HG03159 (cell line): ENCODE results near the gene MCM5.
"Not testable (repeated sequence)": the region's sequence is repeated elsewhere in the genome, so short reads cannot be mapped to it uniquely, and the experiment has no call there.

Experiments used
- ATAC-seq: cut with Tn5 transposase; IDR thresholded peaks from one replicate; pipeline ENCODE4 v1.9.1; 2021; ENCODE audit warnings: mild to moderate bottlenecking, moderate library complexity; ENCODE audit not compliant: unreplicated experiment

MCM5 gene

GRCh38 chr22:35399678-35400500 lies at the start of gene MCM5:
MCM5 (plus strand) TSS chr22:35400140; CDS start chr22:35400439, 299 bp downstream.
- peak; percentile 95 for ATAC-seq

- ATAC-seq: peak; percentile 71
Measured at GRCh38 chr22:35350539-35351503, 49.1 kb upstream of the MCM5 start.

- peak; percentile 41 for ATAC-seq
Measured at GRCh38 chr22:35352214-35353111, 47.5 kb upstream of the MCM5 start.

- no peak for ATAC-seq
Measured at GRCh38 chr22:35353318-35353717, 46.6 kb upstream of the MCM5 start.

- no peak for ATAC-seq
Measured at GRCh38 chr22:35354068-35354467, 45.9 kb upstream of the MCM5 start.

GRCh38 chr22:35357883-35358621 lies 41.9 kb upstream of the MCM5 start:
- ATAC-seq: no peak

- ATAC-seq: no peak
Measured at GRCh38 chr22:35359380-35360065, 40.4 kb upstream of the MCM5 start.

GRCh38 chr22:35361001-35361558 lies 38.9 kb upstream of the MCM5 start:
- ATAC-seq: no peak

- no peak for ATAC-seq
Measured at GRCh38 chr22:35363566-35364086, 36.3 kb upstream of the MCM5 start.

GRCh38 chr22:35364230-35364629 lies 35.7 kb upstream of the MCM5 start:
- not testable (repeated sequence) for ATAC-seq

GRCh38 chr22:35367331-35367886 lies 32.5 kb upstream of the MCM5 start:
- no peak for ATAC-seq

GRCh38 chr22:35368386-35368785 lies 31.6 kb upstream of the MCM5 start:
- ATAC-seq: no peak

GRCh38 chr22:35369996-35370395 lies 29.9 kb upstream of the MCM5 start:
- ATAC-seq: no peak

GRCh38 chr22:35373781-35374180 lies 26.2 kb upstream of the MCM5 start:
- no peak for ATAC-seq

- ATAC-seq: no peak
Measured at GRCh38 chr22:35375031-35375430, 24.9 kb upstream of the MCM5 start.

- ATAC-seq: no peak
Measured at GRCh38 chr22:35375526-35375925, 24.4 kb upstream of the MCM5 start.

GRCh38 chr22:35376728-35377472 lies 23.0 kb upstream of the MCM5 start:
- ATAC-seq: peak; percentile 62

GRCh38 chr22:35377735-35378134 lies 22.2 kb upstream of the MCM5 start:
- ATAC-seq: no peak
